ENCODE results near the gene CARM1. TPM values are rescaled to one million over a fixed set of nuclear protein-coding genes. Genes with fewer than 3 reads are reported as not detected.
"Not testable (repeated sequence)": the region's sequence is repeated elsewhere in the genome, so short reads cannot be mapped to it uniquely, and the experiment has no call there.

The CARM1 gene
- total RNA-seq, 1 donor from 2014 or later, result 40.7 TPM

DNA sequence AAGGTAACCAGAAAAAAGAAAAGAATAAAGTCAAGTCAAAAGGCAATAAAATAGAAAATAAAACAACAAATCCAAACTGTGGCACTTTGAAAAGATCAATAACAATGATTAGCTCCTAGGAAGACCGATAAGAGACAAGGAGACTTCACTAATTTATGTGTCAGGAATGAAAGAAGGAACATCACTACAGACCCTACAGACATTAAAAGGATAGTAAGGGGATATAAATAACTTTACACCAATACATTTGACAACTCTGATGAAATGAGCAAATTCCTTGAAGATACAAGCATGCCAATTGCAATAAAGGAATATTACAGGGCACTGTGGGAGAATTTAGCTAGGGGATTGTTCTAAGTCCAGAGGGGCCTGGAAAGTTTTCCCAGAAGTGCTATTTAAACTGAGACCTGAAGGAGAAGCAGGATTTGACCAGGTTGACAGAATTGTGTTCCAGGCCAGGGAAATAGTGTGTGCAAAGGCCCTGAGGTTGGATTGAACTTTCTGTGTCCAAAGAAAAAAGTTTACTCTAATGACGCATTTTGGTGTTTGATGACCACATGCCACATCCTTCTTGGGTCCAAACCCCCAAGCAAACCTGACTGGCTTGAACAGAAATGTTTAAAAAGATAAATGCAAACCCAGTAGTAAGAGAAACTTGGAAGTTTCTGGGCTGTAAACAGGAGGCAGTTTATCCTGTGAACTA is 24.7 kb upstream of the CARM1 start:
- intact Hi-C loops (cut with micrococcal nuclease), result no loop called here

DNA sequence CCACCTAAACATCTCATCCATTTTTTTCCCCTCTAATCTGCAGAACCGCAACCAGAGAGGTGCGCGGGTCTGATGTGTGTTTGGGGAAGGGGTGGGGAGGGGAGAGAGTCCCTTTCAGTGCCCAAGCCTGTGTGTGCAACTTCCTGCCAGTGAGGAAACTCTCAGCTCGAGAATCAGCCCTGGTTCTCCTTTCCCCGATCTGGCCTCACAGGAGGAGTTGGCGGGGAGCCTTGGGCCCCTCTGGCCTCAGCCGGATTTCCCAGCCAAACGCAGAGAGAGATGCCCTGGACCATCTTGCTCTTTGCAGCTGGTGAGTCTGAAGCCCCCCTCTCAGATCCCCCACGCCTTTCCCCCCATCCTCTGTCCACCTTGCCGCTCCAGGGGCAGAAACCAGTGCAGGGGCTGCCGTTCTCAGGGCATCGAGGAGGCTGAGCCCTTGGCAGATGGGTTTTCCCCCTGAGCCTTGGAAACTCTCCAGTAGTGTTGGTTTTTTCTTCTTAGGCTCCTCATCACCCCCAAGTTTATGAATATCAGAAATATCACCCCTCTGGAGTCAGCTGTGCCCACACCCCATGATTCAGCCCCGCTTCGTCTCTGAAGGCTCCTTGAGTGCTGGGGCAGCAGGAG is 23.0 kb upstream of the CARM1 start, which contains the start of gene C19orf38:
Gene C19orf38, plus strand, starts transcription at position 186 of the 627 bp plus-strand sequence. Its CDS starts 94 bp downstream, at position 280.
- intact Hi-C loops (cut with micrococcal nuclease), result no loop called here

DNA sequence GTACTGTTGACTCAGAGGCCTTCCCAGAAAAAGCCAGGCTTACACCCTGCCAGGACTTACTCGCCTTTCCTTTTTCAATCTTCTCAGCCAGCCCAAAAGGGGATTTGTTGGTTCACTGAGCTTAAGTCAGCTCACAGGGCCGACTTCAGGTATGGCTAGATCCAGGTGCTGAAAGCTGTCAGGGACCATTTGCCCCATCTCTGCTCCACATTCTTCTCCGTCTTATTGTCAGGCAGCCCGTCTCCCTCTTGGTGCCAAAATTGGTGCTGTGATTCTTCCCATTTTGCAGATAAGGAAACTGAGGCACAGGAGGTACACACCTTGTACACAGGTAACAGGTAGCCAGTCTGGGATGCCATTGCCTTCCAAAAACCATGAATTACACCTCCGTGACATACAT is 20.7 kb upstream of the CARM1 start:
- intact Hi-C loops (cut with micrococcal nuclease), result no loop called here

DNA sequence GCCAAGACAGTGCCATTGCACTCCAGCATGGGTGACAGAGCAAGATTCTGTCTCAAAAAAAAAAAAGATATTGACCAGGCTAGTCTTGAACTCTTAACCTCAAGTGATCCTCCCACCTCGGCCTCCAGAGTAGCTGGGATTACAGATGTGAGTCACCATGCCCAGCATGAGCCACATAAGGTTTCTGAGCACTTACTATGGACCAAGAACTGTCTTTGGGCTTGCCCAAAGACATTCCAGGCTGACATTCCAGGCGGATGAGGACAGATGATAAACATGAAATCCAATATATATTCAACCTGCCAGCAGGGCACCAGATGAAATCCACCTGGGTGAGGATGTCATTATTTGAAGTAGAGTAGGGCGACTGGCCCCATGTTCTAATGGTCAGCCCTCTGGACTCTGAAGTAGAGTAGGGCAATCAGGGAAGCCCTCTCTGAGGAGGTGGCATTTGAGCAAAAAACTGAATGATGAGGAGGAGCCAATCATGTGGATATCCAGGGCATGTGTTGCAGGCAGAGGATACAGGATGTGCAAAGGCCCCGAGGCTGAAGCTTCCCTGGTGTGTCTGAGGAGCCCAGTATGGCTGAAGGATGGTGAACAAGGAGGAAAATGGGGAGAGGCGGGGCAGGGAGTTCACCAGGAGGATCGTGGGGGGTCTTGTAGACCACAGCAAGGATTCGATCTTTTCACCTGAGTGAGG is 19.1 kb upstream of the CARM1 start:
- intact Hi-C loops (cut with micrococcal nuclease), result no loop called here

DNA sequence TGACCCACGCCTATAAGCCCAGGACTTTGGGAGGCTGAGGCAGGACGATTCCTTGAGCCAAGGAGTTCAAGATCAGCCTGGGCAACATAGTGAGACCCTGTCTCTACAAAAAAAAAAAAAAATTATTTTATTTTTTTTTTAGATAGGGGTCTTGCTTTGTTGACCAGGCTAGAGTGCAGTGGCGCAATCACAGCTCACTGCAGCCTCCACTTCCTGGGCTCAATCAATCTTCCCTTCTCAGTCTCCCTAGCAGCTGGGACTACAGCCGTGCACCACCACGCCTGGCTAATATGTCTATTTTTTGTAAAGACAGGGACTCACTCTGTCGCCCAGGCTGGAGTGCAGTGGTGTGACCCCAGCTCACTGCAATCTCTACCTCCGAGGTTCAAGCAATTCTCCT is 18.4 kb upstream of the CARM1 start:
- intact Hi-C loops (cut with micrococcal nuclease), result no loop called here

DNA sequence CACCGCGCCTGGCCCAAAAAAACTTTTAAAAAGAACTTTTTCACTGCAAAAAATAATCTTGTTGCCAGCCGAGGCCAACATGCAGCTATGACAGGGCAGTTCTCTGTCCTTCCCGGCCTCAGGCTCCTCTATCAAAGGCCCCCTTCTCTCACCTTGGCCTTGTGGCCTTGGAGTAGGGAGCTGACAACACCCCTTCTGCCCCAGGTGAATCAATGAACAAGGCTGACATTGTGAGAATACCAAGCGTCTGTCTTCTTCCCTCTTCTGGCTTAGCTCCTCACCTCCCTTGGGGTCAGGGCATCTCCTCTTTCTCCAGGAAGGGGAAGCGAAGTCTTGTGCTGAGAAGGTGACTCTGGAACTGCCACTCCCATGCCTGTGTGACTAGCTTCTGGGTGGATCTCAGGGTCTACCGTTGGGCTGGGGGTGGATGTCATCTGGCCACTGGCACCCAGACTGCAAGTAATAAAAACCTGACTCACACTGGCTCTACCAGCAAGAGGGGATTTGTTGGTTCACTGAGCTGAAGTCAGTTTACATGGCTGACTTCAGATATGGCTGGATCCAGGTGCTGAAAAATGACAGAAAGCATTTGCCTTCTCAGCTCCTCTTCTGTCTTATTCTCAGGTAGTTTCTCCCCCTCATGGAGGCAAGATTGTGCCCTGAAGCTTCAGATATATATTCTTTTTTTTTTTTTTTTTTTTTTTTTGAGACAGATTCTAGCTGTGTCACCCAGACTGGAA is 16.8 kb upstream of the CARM1 start:
- intact Hi-C loops (cut with micrococcal nuclease), result no loop called here

DNA sequence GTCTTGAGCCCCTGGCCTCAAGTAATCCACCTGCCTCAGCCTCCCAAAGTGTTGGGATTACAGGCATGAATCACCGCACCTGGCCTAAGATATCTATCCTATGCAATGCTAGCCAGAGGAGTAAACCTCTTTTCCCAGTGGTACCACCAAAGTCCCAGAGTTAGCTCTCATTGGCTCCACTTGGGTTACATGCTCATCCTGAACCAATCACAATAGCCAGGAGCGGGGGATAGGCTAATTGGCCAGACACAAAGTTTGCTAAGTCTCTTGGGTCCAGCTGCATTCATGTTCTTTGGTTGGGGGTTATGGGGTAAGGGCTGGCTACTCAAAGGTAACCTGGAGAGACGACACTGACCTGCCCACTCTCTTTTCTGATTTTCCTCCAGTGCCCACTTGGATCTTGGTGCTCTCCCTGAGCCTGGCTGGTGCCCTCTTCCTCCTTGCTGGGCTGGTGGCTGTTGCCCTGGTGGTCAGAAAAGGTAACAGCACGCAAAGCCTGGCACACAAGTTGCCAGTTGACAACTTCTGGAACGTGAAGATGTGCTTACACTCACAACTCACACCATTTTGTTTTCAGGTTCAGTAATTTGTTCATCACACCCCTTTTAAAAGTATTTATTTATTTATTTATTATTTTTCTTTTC is 15.4 kb upstream of the CARM1 start:
- intact Hi-C loops (cut with micrococcal nuclease), result no loop called here

DNA sequence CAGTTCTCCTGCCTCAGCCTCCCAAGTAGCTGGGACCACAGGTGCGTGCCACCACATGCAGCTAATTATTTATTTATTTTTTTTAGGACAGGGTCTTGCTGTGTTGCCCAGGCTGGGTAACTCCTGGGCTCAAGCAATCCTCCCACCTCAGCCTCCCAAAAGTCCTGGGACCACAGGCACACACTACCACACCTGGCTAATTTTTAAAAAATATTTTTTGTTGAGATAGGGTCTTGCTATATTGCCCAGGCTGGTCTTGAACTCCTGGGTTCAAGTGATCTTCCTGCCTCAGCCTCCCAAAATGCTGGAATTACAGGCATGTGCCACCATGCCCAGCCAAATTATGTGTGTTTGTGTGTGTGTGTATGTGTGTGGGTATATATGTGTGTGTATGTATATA is 14.5 kb upstream of the CARM1 start:
- intact Hi-C loops (cut with micrococcal nuclease), result not testable (repeated sequence)

DNA sequence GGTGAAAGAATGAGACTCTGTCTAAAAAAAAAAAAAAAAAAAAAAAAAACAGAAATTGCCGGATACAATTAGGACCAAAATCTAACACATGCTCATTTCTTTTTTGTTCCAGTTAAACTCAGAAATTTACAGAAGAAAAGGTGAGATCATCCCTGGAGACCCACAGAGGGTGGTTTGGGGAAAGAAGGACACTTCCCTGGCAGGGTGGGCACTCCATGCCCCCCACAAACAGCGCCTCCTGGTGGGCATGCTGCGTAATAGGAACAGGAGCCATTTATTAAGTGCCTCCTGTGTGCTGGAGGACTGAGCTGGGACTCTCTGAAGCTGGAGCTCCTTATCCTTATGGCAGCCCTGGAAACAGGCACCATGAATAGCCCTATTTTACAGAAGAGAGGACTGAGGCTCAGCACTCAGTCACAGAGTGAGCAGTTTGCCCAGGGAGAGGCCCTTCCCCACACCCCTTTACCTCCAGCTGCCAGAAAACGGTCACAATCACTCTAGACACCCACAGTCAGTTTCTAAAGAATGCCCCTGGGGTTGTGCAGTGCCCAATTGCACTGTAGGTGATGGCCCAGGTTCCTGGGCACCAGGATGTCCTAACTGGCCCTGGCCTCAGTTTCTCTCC is 13.0 kb upstream of the CARM1 start:
- intact Hi-C loops (cut with micrococcal nuclease), result no loop called here

DNA sequence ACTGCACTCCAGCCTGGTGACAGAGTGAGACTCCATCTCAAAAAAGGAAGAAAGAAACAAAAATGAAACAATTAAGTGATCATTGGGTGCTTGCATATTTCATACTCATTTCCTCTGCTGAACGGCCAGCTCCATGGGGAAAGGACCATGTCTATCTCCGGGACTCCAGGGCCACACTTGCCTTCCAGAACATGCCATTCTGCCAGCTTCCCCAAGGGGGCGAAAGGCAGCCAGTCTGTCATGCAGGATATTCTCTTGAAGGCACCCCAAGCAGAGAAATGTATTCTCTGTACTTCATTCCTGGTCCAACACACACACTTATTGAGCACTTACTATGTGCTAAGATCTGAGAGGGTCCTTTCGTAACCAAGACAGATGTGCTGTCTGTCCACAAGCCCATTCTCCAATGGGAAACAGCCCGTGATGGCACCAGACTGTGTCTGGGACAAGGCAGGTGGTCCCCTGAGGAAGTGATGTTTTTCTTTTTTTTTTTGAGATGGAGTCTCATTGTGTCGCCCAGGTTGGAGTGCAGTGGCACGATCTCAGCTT is 10.2 kb upstream of the CARM1 start:
- intact Hi-C loops (cut with micrococcal nuclease), result no loop called here

DNA sequence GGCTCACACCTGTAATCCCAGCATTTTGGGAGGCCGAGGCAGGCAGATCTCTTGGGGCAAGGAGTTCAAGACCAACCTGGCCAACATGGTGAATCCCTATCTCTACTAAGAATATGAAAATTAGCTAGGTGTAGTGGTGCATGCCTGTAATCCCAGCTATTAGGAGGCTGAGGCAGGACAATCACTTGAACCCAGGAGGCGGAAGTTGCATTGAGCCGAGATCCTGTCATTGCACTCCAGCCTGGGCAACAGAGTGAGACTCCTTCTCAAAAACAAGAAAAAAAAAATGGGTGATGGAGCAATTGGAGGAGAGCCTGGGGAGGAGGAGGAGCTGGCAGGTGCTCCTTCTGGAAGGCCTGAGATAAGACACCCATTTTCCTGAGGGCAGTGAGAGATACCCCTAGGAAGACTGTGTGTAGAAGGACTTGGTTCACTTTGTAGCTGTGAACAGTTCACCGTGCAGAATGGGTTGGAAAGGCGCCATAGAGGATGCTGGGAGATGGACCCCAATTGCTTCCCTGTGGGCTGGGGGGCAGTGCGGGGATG is 8.7 kb upstream of the CARM1 start:
- intact Hi-C loops (cut with micrococcal nuclease), result no loop called here

DNA sequence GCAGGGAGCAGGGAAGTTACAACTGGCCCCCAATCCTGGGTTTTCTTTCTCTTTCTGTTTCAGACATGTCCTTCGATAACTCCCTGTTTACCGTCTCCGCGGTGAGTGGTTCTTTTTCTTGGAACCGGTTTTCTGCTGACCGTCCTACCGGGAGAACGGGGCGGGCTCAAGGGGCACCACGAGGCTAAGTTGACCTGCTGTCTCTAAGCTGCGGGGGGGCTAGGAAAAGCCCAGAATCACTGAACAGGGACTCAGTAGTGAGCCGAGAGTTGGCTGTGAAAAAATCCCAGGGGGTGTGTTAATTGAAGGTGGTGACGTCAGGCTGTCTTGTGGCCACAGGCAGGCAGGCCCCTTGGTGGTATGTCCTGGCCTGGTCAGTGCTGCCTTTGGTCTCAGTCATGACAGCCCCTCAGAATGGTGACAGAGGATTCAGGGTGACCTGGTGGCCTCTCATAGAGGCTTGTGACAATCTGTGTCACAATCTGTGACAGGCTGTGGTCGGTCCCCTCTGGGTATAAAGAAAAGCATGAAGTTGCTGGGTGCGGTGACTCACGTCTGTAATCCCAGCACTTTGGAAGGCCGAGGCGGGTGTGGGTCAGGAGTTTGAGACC is 8.1 kb upstream of the CARM1 start:
- intact Hi-C loops (cut with micrococcal nuclease), result no loop called here

DNA sequence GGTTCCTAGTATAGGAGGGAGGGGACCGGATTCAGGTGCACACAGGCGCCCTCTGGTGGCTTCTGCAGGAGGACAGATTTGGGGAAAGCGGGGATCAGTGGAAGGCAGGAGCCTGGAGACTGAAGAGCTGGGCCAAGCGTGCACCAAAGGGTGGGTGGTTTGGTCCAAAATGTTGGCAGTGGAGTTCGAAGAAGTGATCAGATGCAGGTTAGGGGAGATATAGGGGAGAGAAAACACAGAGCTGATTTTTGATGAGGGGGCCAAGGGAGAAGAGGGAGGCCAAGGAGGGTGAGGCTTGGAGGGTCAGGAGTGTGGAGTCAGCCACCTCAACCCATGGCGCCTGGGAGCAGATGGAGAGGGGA is 6.8 kb upstream of the CARM1 start:
- intact Hi-C loops (cut with micrococcal nuclease), result loop anchor here (1.0 kb wide), 1 partner anchor 147 kb away; no protein-coding TSS in a partner anchor

DNA sequence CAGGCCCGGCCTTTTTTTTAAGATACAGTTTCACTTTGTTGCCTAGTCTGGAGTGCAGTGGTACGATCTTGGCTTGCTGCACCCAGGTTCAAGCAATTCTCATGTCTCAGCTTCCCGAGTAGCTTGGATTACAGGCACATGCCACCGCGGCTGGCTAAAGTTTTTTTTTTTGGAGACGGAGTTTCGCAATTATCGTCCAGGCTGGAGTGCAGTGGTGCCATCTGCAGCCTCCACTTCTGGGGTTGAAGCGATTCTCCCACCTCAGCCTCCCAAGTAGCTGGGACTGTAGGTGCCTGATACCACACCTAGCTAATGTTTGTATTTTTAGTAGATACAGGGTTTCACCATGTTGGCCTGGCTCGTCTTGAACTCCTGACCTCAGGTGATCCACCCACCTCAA is 4.9 kb upstream of the CARM1 start:
- intact Hi-C loops (cut with micrococcal nuclease), result no loop called here

DNA sequence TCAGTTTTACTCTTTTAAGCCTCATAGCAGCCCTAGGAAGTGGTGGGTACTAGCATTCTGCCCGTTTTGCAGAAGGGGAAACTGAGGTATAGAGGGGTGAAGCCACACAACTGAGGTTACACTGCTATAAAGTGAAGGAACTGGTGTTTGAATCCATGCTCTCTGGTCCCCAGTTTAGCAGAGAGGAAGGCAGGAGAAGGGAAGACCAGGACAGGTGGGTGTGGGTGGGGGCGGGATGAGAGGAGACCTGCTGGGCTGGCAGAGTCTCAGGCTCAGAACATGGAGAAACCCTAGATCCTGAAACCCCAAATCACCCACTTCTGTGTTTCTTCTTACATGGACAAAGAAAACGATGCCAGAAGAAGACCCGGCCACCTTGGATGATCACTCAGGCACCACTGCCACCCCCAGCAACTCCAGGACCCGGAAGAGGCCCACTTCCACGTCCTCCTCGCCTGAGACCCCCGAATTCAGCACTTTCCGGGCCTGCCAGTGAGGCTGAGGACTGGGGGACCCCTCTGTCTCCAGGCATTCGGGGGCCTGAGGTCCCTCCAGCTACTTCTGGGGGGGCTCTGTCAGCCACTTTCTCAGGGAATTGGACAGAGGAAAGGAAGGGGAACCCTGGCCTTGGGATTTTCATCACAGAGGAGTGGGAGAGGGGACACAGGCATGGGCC is 2.3 kb upstream of the CARM1 start:
- intact Hi-C loops (cut with micrococcal nuclease), result no loop called here

DNA sequence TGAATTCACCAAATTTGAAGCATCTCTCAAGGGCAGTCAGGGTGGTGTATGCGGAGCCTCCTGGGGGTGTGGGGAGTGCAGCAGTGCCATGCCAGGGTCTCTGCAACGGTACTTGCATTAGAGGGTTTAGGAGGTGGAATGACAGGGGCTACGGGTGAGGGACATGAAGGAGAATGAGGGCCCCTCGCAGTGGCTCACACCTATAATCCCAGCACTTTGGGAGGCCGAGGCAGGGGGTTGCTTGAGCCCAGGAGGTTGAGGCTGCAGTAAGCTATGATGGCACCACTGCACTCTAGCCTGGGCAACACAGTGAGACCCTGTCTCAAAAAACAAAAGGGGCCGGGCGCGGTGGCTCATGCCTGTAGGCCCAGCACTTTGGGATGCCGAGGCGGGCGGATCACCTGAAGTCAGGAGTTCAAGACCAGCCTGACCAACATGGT is 1.5 kb upstream of the CARM1 start:
- intact Hi-C loops (cut with micrococcal nuclease), result not testable (repeated sequence)

DNA sequence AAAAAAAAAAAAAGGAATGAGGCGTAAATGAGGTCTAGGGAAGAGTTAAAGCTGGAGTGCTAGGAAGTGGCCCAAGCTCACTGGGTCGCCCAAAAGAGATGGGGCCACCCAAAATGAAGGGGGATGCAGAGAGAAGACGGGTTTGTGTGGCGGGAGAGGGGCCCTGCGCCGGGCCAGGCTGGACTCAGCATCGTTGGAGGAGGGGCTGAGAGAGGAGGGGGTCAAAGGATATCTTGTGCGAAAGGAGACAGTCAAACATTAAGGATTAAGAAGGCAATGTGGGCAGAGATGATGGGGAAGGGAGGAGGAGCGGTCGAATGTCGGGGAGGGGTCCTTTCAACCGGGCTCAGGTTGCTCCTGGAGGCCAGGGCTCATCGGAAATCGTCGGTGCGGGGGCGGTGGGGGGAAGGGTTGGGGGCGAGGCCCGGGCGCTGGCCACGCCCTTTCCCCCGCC is 825 bp upstream of the CARM1 start:
- intact Hi-C loops (cut with micrococcal nuclease), result no loop called here

DNA sequence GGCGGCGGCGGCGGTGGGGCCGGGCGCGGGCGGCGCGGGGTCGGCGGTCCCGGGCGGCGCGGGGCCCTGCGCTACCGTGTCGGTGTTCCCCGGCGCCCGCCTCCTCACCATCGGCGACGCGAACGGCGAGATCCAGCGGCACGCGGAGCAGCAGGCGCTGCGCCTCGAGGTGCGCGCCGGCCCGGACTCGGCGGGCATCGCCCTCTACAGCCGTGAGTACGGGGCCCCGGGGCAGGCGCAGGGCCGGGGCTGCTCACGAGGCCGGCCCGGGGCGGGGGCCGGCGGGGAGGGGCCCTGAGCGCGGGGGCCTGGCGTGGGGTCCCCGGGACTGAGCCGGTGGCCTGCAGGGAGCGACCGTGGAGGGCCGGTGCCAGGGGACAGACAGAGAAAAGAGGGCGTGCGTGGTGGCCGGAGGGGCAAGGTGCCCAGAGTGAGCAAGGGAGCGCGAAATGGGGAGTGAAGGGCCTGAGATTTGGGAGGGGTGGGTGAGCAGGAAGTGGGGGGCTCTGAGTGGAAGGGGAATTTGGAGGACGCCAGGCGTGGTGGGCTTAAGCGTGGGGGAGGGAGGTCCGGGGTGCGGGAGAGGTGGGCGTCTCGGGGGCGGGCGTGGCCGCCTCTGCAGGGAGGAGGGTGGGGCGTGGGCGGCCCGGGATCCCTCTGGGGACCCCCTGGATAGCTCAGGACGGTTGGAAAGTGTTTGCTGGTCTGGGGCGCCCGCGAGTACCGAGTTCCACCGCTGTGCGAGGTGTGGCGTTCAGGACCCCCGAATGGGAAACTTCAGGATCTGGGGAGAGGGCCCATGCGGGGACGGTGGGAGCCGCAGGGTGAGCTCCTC is 575 bp downstream of the CARM1 start:
- intact Hi-C loops (cut with micrococcal nuclease), result loop anchor here (1.0 kb wide), 5 partner anchors 36 to 306 kb away; partner anchors contain the start of genes ILF3, KRI1, TIMM29 and TMED1
